GM12878 (cell line): ENCODE measurements around the gene COL1A1. TPM values are rescaled to one million over a fixed set of nuclear protein-coding genes. Genes with fewer than 3 reads are reported as not detected.
A peak's percentile ranks its signal among the peaks of the same experiment; 100 is the strongest.

ENCODE experiments used
- ATAC-seq: fragments of 200-7000 bp; cut with Tn5 transposase; 3 replicates; pipeline ENCODE4 v1.9.1; 2020; ENCODE audit warnings: mild to moderate bottlenecking, moderate library complexity
- BruUV-seq: library from RNA; stranded (reverse); fragments of 400-500 nt; replicated peaks from 2 replicates; lab custom pipeline; 2021; lab: Mats Ljungman, UMichigan
- CTCF ChIA-PET: fragments of 300-600 bp; sonication (Branson Sonifier 250); formaldehyde crosslinking; extraction: SDS; loops from one replicate; lab custom pipeline; 2021; ENCODE audit warnings: inconsistent platforms; lab: Yijun Ruan, JAX
- POLR2A ChIA-PET: fragments of 350-600 bp; formaldehyde crosslinking; extraction: SDS; loops from one replicate; lab custom pipeline; 2021; ENCODE audit warnings: inconsistent platforms; lab: Charles Lee
- RAD21 ChIA-PET: fragments of 300-600 bp; sonication (Branson Sonifier 250); formaldehyde crosslinking; loops from one replicate; lab custom pipeline; 2023; ENCODE audit warnings: antibody characterized with exemption; ENCODE audit not compliant: unreplicated experiment; lab: Charles Lee
- SMC1A ChIA-PET: fragments of 300-600 bp; sonication (Branson Sonifier 250); formaldehyde crosslinking; loops from one replicate; lab custom pipeline; 2023; ENCODE audit not compliant: unreplicated experiment, uncharacterized antibody; lab: Charles Lee
- DNase-seq: peaks from one replicate; pipeline ENCODE4 v3.0.0-alpha.2; 2011; ENCODE audit warnings: low read depth, low spot score
- FAIRE-seq: peaks from 3 replicates; lab custom pipeline; 2011; peaks lifted over from hg19 to GRCh38; lab: Jason Lieb, UNC
- H2AFZ ChIP-seq: 2 replicates; pipeline ENCODE4 v1.6.0; 2011; ENCODE audit warnings: low read depth, low read length, control low read depth; ENCODE audit not compliant: control insufficient read depth
- H3K27ac ChIP-seq: 2 replicates; pipeline ENCODE4 v1.5.1; 2011; ENCODE audit warnings: control low read depth; ENCODE audit not compliant: control insufficient read depth, insufficient read depth
- H3K27me3 ChIP-seq, 2 experiments: replicated peaks in 1 of 2; 2 replicates each; pipeline versions ENCODE4 v1.6.0 to v1.6.1; 2011; ENCODE audit warnings: low read length in 1 of 2; ENCODE audit not compliant: control insufficient read depth in 2 of 2, insufficient read depth in 2 of 2
- H3K36me3 ChIP-seq, 2 experiments: 2 replicates each; pipeline ENCODE4 v1.5.1; 2011; ENCODE audit warnings: low read length in 1 of 2; ENCODE audit not compliant: control insufficient read depth in 2 of 2, insufficient read depth in 2 of 2
- H3K4me1 ChIP-seq: 2 replicates; pipeline ENCODE4 v1.6.1; 2011; ENCODE audit warnings: mild to moderate bottlenecking, low read length, moderate library complexity, mixed read lengths; ENCODE audit not compliant: control insufficient read depth, insufficient read depth
- H3K4me2 ChIP-seq: 2 replicates; pipeline ENCODE4 v1.6.0; 2011; ENCODE audit warnings: control low read depth; ENCODE audit not compliant: control insufficient read depth, insufficient read depth
- H3K4me3 ChIP-seq: fragments of 200-600 bp; sonication (generic); 2 replicates; pipeline ENCODE4 v1.5.1; 2016
- H3K79me2 ChIP-seq: 2 replicates; pipeline ENCODE4 v1.6.0; 2011; ENCODE audit warnings: low read length; ENCODE audit not compliant: control insufficient read depth, insufficient read depth
- H3K9ac ChIP-seq: 2 replicates; pipeline ENCODE4 v1.8.0; 2011; ENCODE audit warnings: low read length, control low read depth, mixed read lengths; ENCODE audit not compliant: control insufficient read depth, insufficient read depth
- H3K9me3 ChIP-seq: replicated peaks from 3 replicates; pipeline ENCODE4 v1.5.1; 2011; ENCODE audit warnings: mild to moderate bottlenecking, low read length; ENCODE audit not compliant: control insufficient read depth, insufficient read depth
- H4K20me1 ChIP-seq: 2 replicates; pipeline ENCODE4 v1.6.0; 2011; ENCODE audit not compliant: control insufficient read depth, insufficient read depth
- ATF7 ChIP-seq: fragments of 450-650 bp; IDR thresholded peaks from 2 replicates; pipeline ENCODE4 v1.6.1; 2016; ENCODE audit warnings: low read depth, mild to moderate bottlenecking
- POLR2A ChIP-seq: IDR thresholded peaks from 2 replicates; pipeline ENCODE4 v1.6.1; 2011; ENCODE audit warnings: low read depth, mild to moderate bottlenecking, low read length
- ZNF622 ChIP-seq: fragments of 450-650 bp; IDR thresholded peaks from 2 replicates; pipeline ENCODE4 v1.6.1; 2017; ENCODE audit warnings: mild to moderate bottlenecking, inconsistent platforms
- WGBS: methylation state at CpG from one replicate; pipeline ENCODE4 v1.1.6; 2016; ENCODE audit warnings: low lambda C conversion rate; ENCODE audit not compliant: insufficient replicate concordance, insufficient coverage; ENCODE audit errors: missing lambda C conversion rate; 5-methylcytosine and 5-hydroxymethylcytosine counted together
- in situ Hi-C: fragments of 300-500 bp; cut with MboI; formaldehyde crosslinking; loops from 9 replicates; pipeline ENCODE4 v1.14.3; 2018; ENCODE audit warnings: mixed read lengths
- intact Hi-C: fragments of 100-400 bp; cut with micrococcal nuclease; formaldehyde crosslinking; loops from one replicate; pipeline ENCODE4 v1.14.2; 2022; ENCODE audit not compliant: unreplicated experiment
- polyA plus RNA-seq, 11 experiments: library from polyadenylated mRNA; depleted of rRNA in 4 of 11; unstranded in 6 of 11; stranded (reverse) in 5 of 11; fragments of >200 nt; fragmentation: Nextera tagmentation in 4 of 11; fragmentation: Illumina TruSeq in 1 of 11; extraction: Ambion mirVana in 4 of 11; extraction: Trizol in 1 of 11; gene quantifications; 1 replicate in 1 of 11; 2 replicates in 10 of 11; pipeline versions ENCODE4 v1.2.1 to v1.2.3, GENCODE V29; 2011 to 2016; ENCODE audit warnings: inconsistent platforms in 2 of 11, missing spikeins in 2 of 11, low read depth in 1 of 11
- total RNA-seq, 4 experiments: library from RNA; depleted of rRNA in 3 of 4; stranded (reverse); fragments of >200 nt in 3 of 4; fragmentation: Illumina TruSeq in 1 of 4; extraction: Trizol in 1 of 4; gene quantifications; 2 replicates each; pipeline versions ENCODE4 v1.2.1 to v1.2.3, GENCODE V29; 2013 to 2021

Gene COL1A1
- total and polyA plus RNA-seq, 10 of the 15 experiments (the other 5 are each of a cell fraction or from before 2014, with no cell fraction given) = 0.18 to 7.7 (median 2.3) TPM

DNA sequence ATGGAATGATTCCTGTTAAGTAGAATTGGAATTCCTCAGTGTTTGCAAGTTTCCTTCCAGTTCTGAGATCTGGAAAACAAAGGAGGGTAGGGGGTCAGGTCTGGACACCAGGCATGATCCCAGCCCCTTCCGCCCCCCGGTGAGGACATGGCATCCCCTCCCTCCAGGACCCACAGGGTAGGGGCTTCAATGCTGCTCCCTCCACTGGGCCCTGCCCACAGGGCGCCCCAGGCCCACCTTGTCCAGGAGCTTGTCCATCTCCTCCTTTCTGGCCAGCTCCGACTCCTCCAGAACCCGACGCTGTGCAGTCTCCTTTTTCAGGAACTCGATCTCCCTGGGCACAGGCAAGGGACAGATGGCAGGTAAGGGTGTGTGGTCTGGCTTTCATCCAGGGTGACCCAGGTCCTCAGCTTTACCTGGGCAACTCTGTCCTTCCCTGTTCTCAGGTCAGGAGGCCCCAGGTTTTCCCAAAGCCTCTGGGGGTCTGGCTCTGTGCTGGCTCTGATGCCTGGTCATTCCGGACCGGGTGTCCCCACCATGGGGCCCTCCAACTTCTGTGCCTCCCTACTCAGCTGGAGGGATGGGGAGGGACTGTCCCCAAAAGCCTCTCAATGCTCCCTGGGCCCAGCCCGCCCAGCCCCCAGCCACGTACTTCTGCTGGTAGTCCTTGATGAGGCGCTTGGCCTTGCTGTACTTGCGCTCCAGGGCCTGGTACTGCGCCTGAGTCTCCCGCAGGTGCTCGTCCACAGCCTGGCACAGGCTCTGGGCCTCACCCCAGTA, 65.9 kb downstream of the COL1A1 start:
- RAD21 ChIA-PET = interaction anchor here (0.9 kb wide), 1 partner anchor 28 kb away, joined by 3 read pairs; no protein-coding TSS in a partner anchor
- in situ Hi-C loops = no loop called here
- CTCF ChIA-PET = interaction anchor here (1.8 kb wide), 1 partner anchor 42 kb away, joined by 7 read pairs; no protein-coding TSS in a partner anchor
- Histone ChIP-seq H3K36me3 (peaks cover 41 to 56% of the 10 kb centered on the region in 2 experiments), H3K27me3 (no peaks in the 10 kb centered on the region)
- TF ChIP-seq POLR2A = peak; percentile 17; the same call in 1 of the 2 replicates
- TF ChIP-seq ATF7 = no peak
- TF ChIP-seq, all 136 proteins: peak for 1
- POLR2A ChIA-PET = no interaction called here
- Histone ChIP-seq H3K4me3 (no peak overlapping the region), H3K9me3 (no peaks in the 10 kb centered on the region), H3K9ac (no peak overlapping the region), H2AFZ (no peak overlapping the region), H4K20me1 (peaks cover 15% of the 10 kb centered on the region; the same call in 1 of the 2 replicates), H3K4me1 (peaks cover 11% of the 10 kb centered on the region), H3K27ac (no peak overlapping the region), H3K79me2 (peaks cover 2% of the 10 kb centered on the region), H3K4me2 (no peak overlapping the region)
- DNase-seq (no peak), FAIRE-seq (no peak), ATAC-seq (no peak)
- SMC1A ChIA-PET = no interaction called here
- intact Hi-C loops = no loop called here
- no TSS peak for BruUV-seq
- 94% methylated on average over 16 of the region's 16 CpGs for WGBS

DNA sequence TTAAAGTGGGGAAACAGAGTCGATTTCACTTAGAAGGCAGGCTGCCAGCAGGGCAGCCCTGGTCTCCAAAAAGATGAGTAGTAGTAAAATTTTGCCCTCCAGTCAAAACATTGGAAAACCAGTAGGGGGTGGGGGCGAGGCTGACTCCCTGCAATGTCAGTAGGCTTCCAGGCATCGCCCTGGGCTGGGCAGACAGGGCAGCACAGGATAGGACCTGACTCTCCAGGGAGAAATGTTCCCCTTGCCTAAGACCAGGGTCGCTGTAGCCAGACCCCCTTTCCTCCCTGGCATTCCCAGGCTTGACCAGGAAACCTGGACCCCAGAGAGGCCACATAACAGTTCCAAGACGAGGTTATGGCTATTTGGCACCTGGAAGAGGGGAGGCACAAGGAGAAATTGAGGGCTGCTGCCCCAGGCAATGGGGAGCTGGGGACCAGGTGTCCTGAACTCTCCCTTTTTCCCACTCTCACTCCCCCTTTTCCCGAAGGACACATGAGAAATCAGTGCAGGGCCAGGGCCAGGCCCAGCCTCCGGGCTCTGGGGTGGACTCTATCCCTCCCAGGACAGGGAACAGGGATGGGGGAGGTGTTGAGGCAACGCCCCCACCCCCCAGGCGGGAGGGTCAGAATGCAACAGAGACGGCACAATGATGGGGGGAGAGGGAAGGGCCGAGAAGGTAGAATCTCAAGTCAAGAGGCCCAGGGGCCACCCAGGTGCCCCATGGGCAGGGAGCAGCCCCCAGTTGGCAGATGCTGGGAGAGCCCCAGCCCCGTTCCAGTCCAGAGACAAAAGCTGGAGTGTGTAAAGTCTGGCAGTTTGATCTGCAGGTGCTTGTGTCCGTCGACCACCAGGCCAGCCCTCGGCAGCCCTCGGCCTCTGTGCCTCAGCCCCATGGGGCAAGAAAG, 67.0 kb downstream of the COL1A1 start:
- H3K27me3 ChIP-seq = no peaks in the 10 kb centered on the region
- TF ChIP-seq ZNF622 = no peak
- TF ChIP-seq POLR2A = peak; percentile 6; the same call in 1 of the 2 replicates
- H2AFZ ChIP-seq = no peak overlapping the region
- ChIA-PET RAD21 (no interaction called here), CTCF (no interaction called here), SMC1A (no interaction called here), POLR2A (no interaction called here)
- H3K4me3 ChIP-seq = no peak overlapping the region
- peaks cover 33 to 46% of the 10 kb centered on the region in 2 experiments for H3K36me3 ChIP-seq
- BruUV-seq = TSS peak; percentile 61
- H3K9me3 ChIP-seq = no peaks in the 10 kb centered on the region
- in situ Hi-C loops = no loop called here
- no peak overlapping the region for H3K27ac ChIP-seq
- no peaks in the 10 kb centered on the region; the same call in 1 of the 2 replicates for H3K79me2 ChIP-seq
- no peak for ATAC-seq
- H4K20me1 ChIP-seq = peaks cover 11% of the 10 kb centered on the region; the same call in 1 of the 2 replicates
- intact Hi-C loops = no loop called here
- 72% methylated on average over 15 of the region's 16 CpGs for WGBS
- H3K9ac ChIP-seq = no peak overlapping the region
- H3K4me1 ChIP-seq = peaks cover 2% of the 10 kb centered on the region
- no peak for FAIRE-seq
- no peak for DNase-seq
- H3K4me2 ChIP-seq = no peak overlapping the region
